ENCODE measurements around the gene RAB11FIP4. TPM values are rescaled to one million over a fixed set of nuclear protein-coding genes. Genes with fewer than 3 reads are reported as not detected.

Gene RAB11FIP4
- total and polyA plus RNA-seq, 2 of the 13 experiments (the other 11 are each of a cell fraction or from before 2014, with no cell fraction given): 28.0 to 89.3 TPM

- TF ChIP-seq ZSCAN20 (CRISPR knock-in tag; IDR thresholded peaks at IDR 0.05; ENCODE audit: borderline replicate concordance) (peak; percentile 17; the same call in 1 of the 2 replicates), ATAD3A (CRISPR knock-in tag; IDR thresholded peaks at IDR 0.05) (no peak), MZF1 (CRISPR knock-in tag; IDR thresholded peaks at IDR 0.05; ENCODE audit: borderline replicate concordance) (no peak), SOX5 (CRISPR knock-in tag; IDR thresholded peaks at IDR 0.05; ENCODE audit: borderline replicate concordance) (peak; percentile 13; the same call in 1 of the 2 replicates), ATF1 (CRISPR knock-in tag; IDR thresholded peaks at IDR 0.05) (no peak), KLF6 (CRISPR knock-in tag; IDR thresholded peaks at IDR 0.05) (no peak; the same call in 1 of the 2 replicates), ZNF260 (CRISPR knock-in tag; IDR thresholded peaks at IDR 0.05; ENCODE audit: borderline replicate concordance, low read depth) (no peak), ZNF775 (CRISPR knock-in tag; IDR thresholded peaks at IDR 0.05; ENCODE audit: borderline replicate concordance) (no peak), YY1 (IDR thresholded peaks at IDR 0.05; ENCODE audit: insufficient read depth, insufficient replicate concordance, low read depth, low read length) (peak; percentile 11), ZNF446 (CRISPR knock-in tag; IDR thresholded peaks at IDR 0.05) (no peak), PTBP1 (IDR thresholded peaks at IDR 0.05; ENCODE audit: low read depth, low read length, poor library complexity, severe bottlenecking) (peak; percentile 79), U2AF1 (optimal IDR thresholded peaks at IDR 0.05; ENCODE audit: low read depth, low read length) (no peak), ETV5 (CRISPR knock-in tag; IDR thresholded peaks at IDR 0.05; ENCODE audit: borderline replicate concordance) (peak; percentile 82), ZNF790 (CRISPR knock-in tag; IDR thresholded peaks at IDR 0.05; ENCODE audit: borderline replicate concordance) (0 out of 2 replicates have a peak, but pooled peaks have one; percentile 8), ZNF749 (CRISPR knock-in tag; IDR thresholded peaks at IDR 0.05; ENCODE audit: borderline replicate concordance) (no peak), PBX2 (CRISPR knock-in tag; IDR thresholded peaks at IDR 0.05) (no peak), ZNF468 (CRISPR knock-in tag; IDR thresholded peaks at IDR 0.05) (no peak; the same call in 1 of the 2 replicates), POGK (CRISPR knock-in tag; conservative IDR thresholded peaks at IDR 0.05) (peak; percentile 90), RFX5 (IDR thresholded peaks at IDR 0.05; ENCODE audit: low read depth, low read length) (no peak), ZNF12 (CRISPR knock-in tag; IDR thresholded peaks at IDR 0.05) (no peak; the same call in 1 of the 2 replicates), FOXA1 (IDR thresholded peaks at IDR 0.05) (no peak), FOXA1 (CRISPR knock-in tag; IDR thresholded peaks at IDR 0.05) (peak; percentile 7)
Measured at GRCh38 chr17:31549525-31550388, 158.3 kb downstream of the RAB11FIP4 start (continued).

Measured in HepG2 (cell line).